Hepatocyte (in vitro differentiated cells): Measurements from ENCODE around the gene GPRIN3. TPM values are rescaled to one million over a fixed set of nuclear protein-coding genes. Genes with fewer than 3 reads are reported as not detected.

Source experiments
- DNase-seq: peaks from one replicate; pipeline ENCODE4 v3.0.0-alpha.2; 2016; ENCODE audit warnings: low spot score
- H2AFZ ChIP-seq: fragments of 200-600 bp; sonication (generic); 2 replicates; pipeline ENCODE4 v1.6.0; 2016; ENCODE audit warnings: antibody characterized with exemption, mild to moderate bottlenecking
- H3K27ac ChIP-seq: fragments of 200-600 bp; sonication (generic); 2 replicates; pipeline ENCODE4 v1.5.1; 2016; ENCODE audit warnings: mild to moderate bottlenecking
- H3K27me3 ChIP-seq: fragments of 200-600 bp; sonication (generic); 2 replicates; pipeline ENCODE4 v1.6.1; 2016
- H3K36me3 ChIP-seq: fragments of 200-600 bp; sonication (generic); replicated peaks from 2 replicates; pipeline ENCODE4 v1.5.1; 2016; ENCODE audit warnings: low read depth; ENCODE audit not compliant: insufficient read depth
- H3K4me1 ChIP-seq: fragments of 200-600 bp; sonication (generic); 2 replicates; pipeline ENCODE4 v1.5.1; 2016; ENCODE audit warnings: mild to moderate bottlenecking, moderate library complexity; ENCODE audit not compliant: insufficient read depth
- H3K4me2 ChIP-seq: fragments of 200-600 bp; sonication (generic); 2 replicates; pipeline ENCODE4 v1.6.0; 2016
- H3K4me3 ChIP-seq: fragments of 200-600 bp; sonication (generic); 2 replicates; pipeline ENCODE4 v1.5.1; 2016; ENCODE audit warnings: mild to moderate bottlenecking
- H3K79me2 ChIP-seq: fragments of 200-600 bp; sonication (generic); 2 replicates; pipeline ENCODE4 v1.6.0; 2017; ENCODE audit warnings: mild to moderate bottlenecking
- H3K9me2 ChIP-seq: fragments of 200-600 bp; sonication (generic); replicated peaks from 2 replicates; pipeline ENCODE4 v1.6.0; 2017; ENCODE audit warnings: mild to moderate bottlenecking; ENCODE audit not compliant: insufficient read depth
- H3K9me3 ChIP-seq: fragments of 200-600 bp; sonication (generic); 2 replicates; pipeline ENCODE4 v1.5.1; 2016; ENCODE audit warnings: low read depth, mild to moderate bottlenecking
- H4K20me1 ChIP-seq: fragments of 200-600 bp; sonication (generic); 2 replicates; pipeline ENCODE4 v1.6.0; 2016; ENCODE audit warnings: mild to moderate bottlenecking; ENCODE audit not compliant: insufficient read depth, poor library complexity, severe bottlenecking
- EZH2 ChIP-seq: fragments of 200-600 bp; sonication (generic); IDR thresholded peaks from 2 replicates; pipeline ENCODE4 v1.6.1; 2016; ENCODE audit warnings: antibody characterized with exemption, mild to moderate bottlenecking, borderline replicate concordance
- EZH2phosphoT487 ChIP-seq: fragments of 200-600 bp; sonication (generic); IDR thresholded peaks from one replicate; pipeline ENCODE4 v1.6.1; 2018; ENCODE audit warnings: antibody characterized with exemption, mild to moderate bottlenecking, low read depth, moderate library complexity; ENCODE audit not compliant: unreplicated experiment, severe bottlenecking
- WGBS: methylation state at CpG from one replicate; pipeline ENCODE4 v1.1.6; 2016; ENCODE audit warnings: low lambda C conversion rate; ENCODE audit errors: missing lambda C conversion rate; 5-methylcytosine and 5-hydroxymethylcytosine counted together
- polyA plus RNA-seq: library from polyadenylated mRNA; unstranded; fragments of >200 nt; fragmentation: Nextera tagmentation; extraction: Ambion mirVana; gene quantifications from 2 replicates; pipeline ENCODE4 v1.2.1, GENCODE V29; 2016
- total RNA-seq: library from RNA; depleted of rRNA; stranded (reverse); fragments of >200 nt; gene quantifications from 2 replicates; pipeline ENCODE4 v1.2.3, GENCODE V29; 2014
- TF ChIP-seq, protein P1 (sequence below): fragments of 200-600 bp; sonication (generic); IDR thresholded peaks from 2 replicates; pipeline ENCODE4 v1.5.1; 2016; ENCODE audit warnings: antibody characterized with exemption, mild to moderate bottlenecking; ENCODE audit not compliant: poor library complexity

Gene GPRIN3
- total and polyA plus RNA-seq, 2 experiments from 2014 or later: 0.64 to 3.0 TPM

DNA sequence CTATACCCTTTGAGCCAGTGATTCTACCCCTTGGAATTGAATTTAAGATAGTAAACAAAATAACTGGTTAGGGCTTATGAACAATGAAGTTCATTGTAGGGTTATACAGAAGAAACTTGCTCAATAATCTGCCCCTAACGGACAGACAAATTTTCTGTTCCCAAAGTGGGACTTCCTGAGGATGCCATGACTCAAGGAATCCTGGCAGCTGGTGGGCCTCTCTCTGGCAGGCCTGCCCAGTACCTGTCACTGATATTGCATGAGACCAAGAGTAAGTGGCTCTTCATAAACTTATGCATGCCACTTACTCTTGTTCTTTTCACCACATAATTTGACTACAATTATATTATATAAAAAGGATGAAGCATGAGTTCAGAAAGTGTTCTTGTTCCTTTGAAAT, 41.5 kb downstream of the GPRIN3 start:
- no peaks in the 10 kb centered on the region for H3K79me2 ChIP-seq
- H3K36me3 ChIP-seq: no peaks in the 10 kb centered on the region
- H4K20me1 ChIP-seq: no peaks in the 10 kb centered on the region
- no peak overlapping the region for H3K4me3 ChIP-seq
- H3K27me3 ChIP-seq: no peaks in the 10 kb centered on the region
- no peak overlapping the region for H3K27ac ChIP-seq
- no peak for DNase-seq
- no peak overlapping the region for H3K4me2 ChIP-seq
- no peaks in the 10 kb centered on the region for H3K9me2 ChIP-seq
- no peak overlapping the region for H2AFZ ChIP-seq
- TF ChIP-seq EZH2: no peak
- TF ChIP-seq, protein P1, sequence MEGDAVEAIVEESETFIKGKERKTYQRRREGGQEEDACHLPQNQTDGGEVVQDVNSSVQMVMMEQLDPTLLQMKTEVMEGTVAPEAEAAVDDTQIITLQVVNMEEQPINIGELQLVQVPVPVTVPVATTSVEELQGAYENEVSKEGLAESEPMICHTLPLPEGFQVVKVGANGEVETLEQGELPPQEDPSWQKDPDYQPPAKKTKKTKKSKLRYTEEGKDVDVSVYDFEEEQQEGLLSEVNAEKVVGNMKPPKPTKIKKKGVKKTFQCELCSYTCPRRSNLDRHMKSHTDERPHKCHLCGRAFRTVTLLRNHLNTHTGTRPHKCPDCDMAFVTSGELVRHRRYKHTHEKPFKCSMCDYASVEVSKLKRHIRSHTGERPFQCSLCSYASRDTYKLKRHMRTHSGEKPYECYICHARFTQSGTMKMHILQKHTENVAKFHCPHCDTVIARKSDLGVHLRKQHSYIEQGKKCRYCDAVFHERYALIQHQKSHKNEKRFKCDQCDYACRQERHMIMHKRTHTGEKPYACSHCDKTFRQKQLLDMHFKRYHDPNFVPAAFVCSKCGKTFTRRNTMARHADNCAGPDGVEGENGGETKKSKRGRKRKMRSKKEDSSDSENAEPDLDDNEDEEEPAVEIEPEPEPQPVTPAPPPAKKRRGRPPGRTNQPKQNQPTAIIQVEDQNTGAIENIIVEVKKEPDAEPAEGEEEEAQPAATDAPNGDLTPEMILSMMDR: no peak
- no peak for TF ChIP-seq EZH2phosphoT487
- H3K4me1 ChIP-seq: no peaks in the 10 kb centered on the region
- no peaks in the 10 kb centered on the region for H3K9me3 ChIP-seq
- WGBS: 80% methylated on average over 1 of the region's 1 CpG

DNA sequence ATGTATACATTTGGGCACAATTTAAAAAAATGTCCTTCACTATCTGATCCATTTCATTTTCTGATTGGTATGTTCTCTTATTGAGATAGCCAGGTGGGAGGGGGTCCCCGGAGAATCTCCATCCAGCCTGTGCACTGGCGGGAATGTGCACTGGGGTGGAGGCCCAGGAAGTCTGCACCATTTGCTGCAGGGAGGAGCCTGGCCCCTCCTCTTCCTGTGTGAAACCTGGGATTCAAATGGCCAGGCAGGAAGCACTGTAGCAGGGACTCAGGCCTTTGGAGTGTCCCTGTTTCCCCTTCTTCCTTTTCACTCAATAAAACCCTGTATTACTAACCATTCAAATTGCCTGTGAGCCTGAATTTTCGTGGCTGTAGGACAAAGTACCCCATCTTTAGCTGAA, 44.3 kb downstream of the GPRIN3 start:
- DNase-seq: no peak
- no peak overlapping the region for H3K4me3 ChIP-seq
- no peaks in the 10 kb centered on the region for H3K9me2 ChIP-seq
- no peaks in the 10 kb centered on the region for H3K4me1 ChIP-seq
- no peak overlapping the region for H3K27ac ChIP-seq
- no peak overlapping the region for H3K4me2 ChIP-seq
- H3K27me3 ChIP-seq: no peaks in the 10 kb centered on the region
- no peak for TF ChIP-seq EZH2phosphoT487
- TF ChIP-seq, protein P1: no peak
- no peaks in the 10 kb centered on the region for H3K9me3 ChIP-seq
- H3K79me2 ChIP-seq: no peaks in the 10 kb centered on the region
- H2AFZ ChIP-seq: no peak overlapping the region
- 95% methylated on average over 3 of the region's 3 CpGs for WGBS
- H3K36me3 ChIP-seq: no peaks in the 10 kb centered on the region
- H4K20me1 ChIP-seq: no peaks in the 10 kb centered on the region

DNA sequence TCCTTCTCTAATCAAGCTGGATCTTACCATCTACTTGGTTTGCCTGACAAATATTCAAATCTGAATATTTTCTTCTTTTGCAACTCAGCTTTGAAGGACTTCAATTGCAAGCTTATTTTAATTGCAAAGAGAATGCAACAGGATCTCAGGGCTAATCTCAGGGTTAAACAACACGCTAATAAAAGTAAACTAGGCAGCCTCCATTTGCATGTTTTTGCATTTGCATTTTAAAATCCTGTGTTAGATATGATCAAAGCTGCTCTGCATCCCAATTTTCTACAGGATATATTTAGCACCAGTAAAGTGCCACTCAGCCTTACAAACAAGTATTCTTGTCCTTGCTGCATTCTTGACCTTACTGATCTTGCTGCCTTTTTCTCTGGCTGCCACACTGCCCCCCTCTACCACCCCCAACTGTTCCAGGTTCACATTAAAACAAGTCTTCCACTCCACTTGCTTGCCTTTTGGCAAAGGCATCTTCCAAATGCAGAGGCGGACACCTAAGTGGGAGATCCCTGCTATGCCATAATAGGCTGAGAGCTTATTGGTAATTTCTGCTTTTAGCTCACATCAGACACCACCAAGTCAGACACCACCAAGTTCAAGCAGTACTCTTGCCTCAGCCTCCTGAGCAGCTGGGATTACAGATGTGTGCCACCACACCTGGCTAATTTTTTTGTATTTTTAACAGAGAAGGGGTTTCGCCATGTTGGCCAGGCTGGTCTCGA, 48.1 kb downstream of the GPRIN3 start:
- no peaks in the 10 kb centered on the region for H3K36me3 ChIP-seq
- no peaks in the 10 kb centered on the region for H4K20me1 ChIP-seq
- H3K27ac ChIP-seq: no peak overlapping the region
- no peaks in the 10 kb centered on the region for H3K27me3 ChIP-seq
- no peaks in the 10 kb centered on the region for H3K9me2 ChIP-seq
- no peak overlapping the region for H2AFZ ChIP-seq
- TF ChIP-seq EZH2phosphoT487 (no peak), EZH2 (no peak)
- TF ChIP-seq, protein P1: no peak
- H3K4me3 ChIP-seq: no peak overlapping the region
- H3K4me2 ChIP-seq: no peak overlapping the region
- WGBS: 88% methylated on average over 4 of the region's 4 CpGs
- no peaks in the 10 kb centered on the region for H3K79me2 ChIP-seq
- H3K9me3 ChIP-seq: no peaks in the 10 kb centered on the region
- no peak for DNase-seq
- no peaks in the 10 kb centered on the region for H3K4me1 ChIP-seq
